ENCODE results near the gene PPP4R1. TPM values are rescaled to one million over a fixed set of nuclear protein-coding genes. Genes with fewer than 3 reads are reported as not detected.
A peak's percentile ranks its signal among the peaks of the same experiment; 100 is the strongest.

PPP4R1 gene
- total RNA-seq, 2 donors from 2014 or later, result 55.8 to 77.6 TPM

GRCh38 chr18:9565407-9565806 is 49.0 kb downstream of the PPP4R1 start:
- no peak for DNase-seq
- ATAC-seq, result no peak
- intact Hi-C loops (cut with DNase I), result no loop called here

GRCh38 chr18:9563331-9563730 is 51.0 kb downstream of the PPP4R1 start:
- no peak for DNase-seq
- intact Hi-C loops (cut with DNase I), result no loop called here

GRCh38 chr18:9562584-9562983 is 51.8 kb downstream of the PPP4R1 start:
- DNase-seq, result no peak
- ATAC-seq, result no peak
- intact Hi-C loops (cut with DNase I), result no loop called here

More at GRCh38 chr18:9563331-9563730, 51.0 kb downstream of the PPP4R1 start:
- peak in 1 of 2 donors; percentile 22 for ATAC-seq

GRCh38 chr18:9561759-9562158 is 52.6 kb downstream of the PPP4R1 start:
- DNase-seq (no peak), ATAC-seq (peak in 1 of 2 donors; percentile 37)

GRCh38 chr18:9559253-9559652 is 55.1 kb downstream of the PPP4R1 start:
- no peak for ATAC-seq
- no peak for DNase-seq
- intact Hi-C loops (cut with DNase I), result no loop called here

More at GRCh38 chr18:9561759-9562158, 52.6 kb downstream of the PPP4R1 start:
- intact Hi-C loops (cut with DNase I), result no loop called here

- intact Hi-C loops (cut with DNase I), result no loop called here
- ATAC-seq (no peak), DNase-seq (no peak)
These were observed 55.8 kb downstream of the PPP4R1 start for GRCh38 chr18:9558387-9559064.

- DNase-seq (no peak), ATAC-seq (no peak)
- intact Hi-C loops (cut with DNase I), result no loop called here
These were observed 57.0 kb downstream of the PPP4R1 start for GRCh38 chr18:9557250-9557943.

- no peak for ATAC-seq
- intact Hi-C loops (cut with DNase I), result no loop called here
- DNase-seq, result no peak
These were observed 61.7 kb downstream of the PPP4R1 start for GRCh38 chr18:9552616-9553015.

- peak in 1 of 2 donors; percentile 20 for ATAC-seq
- DNase-seq, result no peak
- intact Hi-C loops (cut with DNase I), result no loop called here
These were observed 62.2 kb downstream of the PPP4R1 start for GRCh38 chr18:9552191-9552590.

- DNase-seq (no peak), ATAC-seq (no peak)
- intact Hi-C loops (cut with DNase I), result no loop called here
These were observed 63.9 kb downstream of the PPP4R1 start for GRCh38 chr18:9550429-9550828.

GRCh38 chr18:9549405-9549804 is 65.0 kb downstream of the PPP4R1 start:
- DNase-seq (no peak), ATAC-seq (peak in 1 of 2 donors; percentile 12)
- intact Hi-C loops (cut with DNase I), result no loop called here

- DNase-seq (no peak), ATAC-seq (no peak)
- intact Hi-C loops (cut with DNase I), result no loop called here
These were observed 66.6 kb downstream of the PPP4R1 start for GRCh38 chr18:9547782-9548181.

GRCh38 chr18:9546468-9546867 is 67.9 kb downstream of the PPP4R1 start:
- DNase-seq, result no peak
- no peak for ATAC-seq
- intact Hi-C loops (cut with DNase I), result no loop called here

- ATAC-seq (no peak), DNase-seq (no peak)
- intact Hi-C loops (cut with DNase I), result no loop called here
These were observed 69.3 kb downstream of the PPP4R1 start for GRCh38 chr18:9545029-9545428.

- DNase-seq (no peak), ATAC-seq (peak in 1 of 2 donors; percentile 19)
- intact Hi-C loops (cut with DNase I), result no loop called here
These were observed 71.4 kb downstream of the PPP4R1 start for GRCh38 chr18:9542924-9543323.

GRCh38 chr18:9539938-9540337 is 74.4 kb downstream of the PPP4R1 start:
- DNase-seq (no peak), ATAC-seq (no peak)
- intact Hi-C loops (cut with DNase I), result no loop called here

- DNase-seq (no peak), ATAC-seq (no peak)
- intact Hi-C loops (cut with DNase I), result no loop called here
These were observed 75.1 kb downstream of the PPP4R1 start for GRCh38 chr18:9539283-9539682.

GRCh38 chr18:9537677-9538076 is 76.7 kb downstream of the PPP4R1 start:
- intact Hi-C loops (cut with DNase I), result no loop called here

GRCh38 chr18:9536354-9537152 is 77.8 kb downstream of the PPP4R1 start:
- ATAC-seq, result no peak
- intact Hi-C loops (cut with DNase I), result no loop called here
- DNase-seq, result no peak

More at GRCh38 chr18:9537677-9538076, 76.7 kb downstream of the PPP4R1 start:
- DNase-seq (no peak), ATAC-seq (no peak)

GRCh38 chr18:9535430-9535991 is 78.8 kb downstream of the PPP4R1 start:
- intact Hi-C loops (cut with DNase I), result no loop called here
- DNase-seq (no peak), ATAC-seq (peak; percentile 41 to 59)

Data from left cardiac atrium (tissue), 4 donors.